IgD-negative memory B cell (primary cell): ENCODE data around the gene PXMP2. TPM values are rescaled to one million over a fixed set of nuclear protein-coding genes. Genes with fewer than 3 reads are reported as not detected.

Source experiments
- H3K27ac Mint-ChIP-seq, 3 donors: one replicate each; pipeline ENCODE4 v1.8.0; 2020 to 2022; ENCODE audit warnings: mild to moderate bottlenecking in 3 of 3, mixed read lengths in 3 of 3, moderate library complexity in 1 of 3
- H3K27me3 Mint-ChIP-seq: one replicate; pipeline ENCODE4 v1.8.0; 2021; ENCODE audit warnings: mixed read lengths
- H3K36me3 Mint-ChIP-seq: one replicate; pipeline ENCODE4 v1.8.0; 2020; ENCODE audit warnings: mild to moderate bottlenecking, mixed read lengths
- H3K4me1 Mint-ChIP-seq, 3 donors: one replicate each; pipeline ENCODE4 v1.8.0; 2020 to 2022; ENCODE audit warnings: mixed read lengths in 3 of 3, mild to moderate bottlenecking in 1 of 3
- H3K4me3 Mint-ChIP-seq, 4 donors: one replicate each; pipeline ENCODE4 v1.8.0; 2020 to 2022; ENCODE audit warnings: mild to moderate bottlenecking in 4 of 4, mixed read lengths in 4 of 4, moderate library complexity in 3 of 4
- H3K9me3 Mint-ChIP-seq, 3 donors: one replicate each; pipeline ENCODE4 v1.8.0; 2020 to 2021; ENCODE audit warnings: mixed read lengths in 3 of 3, mild to moderate bottlenecking in 1 of 3
- polyA plus RNA-seq: library from polyadenylated mRNA; unstranded; fragments of 300-500 nt; fragmentation: Illumina TruSeq; gene quantifications from one replicate; pipeline ENCODE4 v1.2.3, GENCODE V29; 2021

The PXMP2 gene
- polyA plus RNA-seq, 1 donor from 2014 or later: 6.2 TPM

DNA sequence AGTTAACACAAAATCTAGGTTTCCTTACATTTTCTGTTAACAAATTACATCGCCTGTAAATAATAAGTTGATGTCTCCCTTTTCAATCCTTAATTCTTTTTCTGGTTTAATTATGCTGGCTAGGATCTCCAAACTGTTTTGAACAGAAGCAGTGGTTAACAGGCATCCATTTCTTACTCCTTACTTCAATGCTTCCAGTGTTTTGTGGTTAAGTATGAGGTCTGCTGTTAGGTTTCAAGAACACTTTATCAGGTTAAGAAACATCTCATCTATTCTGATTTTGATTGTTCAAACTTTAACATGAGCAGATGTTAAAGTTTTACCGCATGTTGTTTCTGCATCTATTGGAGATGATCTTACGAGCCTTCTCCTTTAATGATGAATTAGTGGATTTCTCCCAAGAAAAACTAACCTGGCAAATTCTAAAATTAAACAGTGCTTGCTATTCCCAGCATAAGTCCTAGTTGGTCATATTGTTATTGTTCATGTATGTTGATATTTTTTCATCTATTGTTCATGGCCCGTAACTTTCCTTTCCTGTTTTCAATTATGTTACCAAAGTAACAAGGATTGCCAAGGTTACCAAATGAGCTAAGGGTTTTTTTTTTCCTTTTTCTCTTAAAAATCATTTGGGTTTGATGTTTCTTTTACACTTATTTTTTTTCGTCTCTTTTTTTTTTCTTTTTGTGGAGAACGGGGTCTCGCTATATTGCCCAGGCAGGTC lies 33.7 kb upstream of the PXMP2 start:
- no peaks in the 10 kb centered on the region for H3K9me3 Mint-ChIP-seq
- H3K4me1 Mint-ChIP-seq: no peaks in the 10 kb centered on the region
- H3K27me3 Mint-ChIP-seq: no peaks in the 10 kb centered on the region
- H3K4me3 Mint-ChIP-seq: no peak overlapping the region
- no peak overlapping the region for H3K27ac Mint-ChIP-seq
- H3K36me3 Mint-ChIP-seq: peaks cover 3% of the 10 kb centered on the region

DNA sequence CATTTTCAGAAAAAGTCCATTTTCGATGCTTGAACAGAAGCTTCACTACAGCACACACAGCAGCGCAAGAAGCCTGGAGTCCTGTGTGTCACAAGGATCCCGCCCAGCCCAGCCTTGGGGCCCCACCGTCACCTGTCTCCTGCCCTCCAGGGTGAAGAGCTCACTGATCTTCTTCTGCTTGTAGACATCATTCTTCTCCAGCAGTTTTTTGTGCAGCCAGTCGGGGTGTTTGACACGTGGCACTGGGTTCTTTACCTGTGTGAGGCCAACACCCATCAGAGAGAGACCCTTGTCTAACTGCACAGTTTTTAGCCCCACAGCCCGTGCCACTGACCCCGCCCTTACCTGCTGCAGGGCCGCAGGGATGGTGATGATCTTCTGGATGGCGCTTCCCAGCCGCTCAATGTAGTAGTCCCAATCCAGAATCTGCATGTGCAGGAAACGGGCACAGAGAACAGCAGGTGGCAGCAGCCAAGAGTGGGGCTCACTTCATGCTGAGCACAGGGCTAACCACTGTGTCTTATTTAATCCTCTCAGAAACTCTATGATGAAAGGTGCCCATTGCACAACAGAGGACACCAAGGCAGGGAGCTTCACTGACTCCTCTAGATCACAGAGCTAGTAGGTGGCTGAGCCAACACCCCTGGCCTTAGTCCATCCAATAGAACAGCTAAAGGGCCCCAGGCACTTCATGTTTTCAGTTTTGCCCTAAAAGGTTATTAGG lies 30.2 kb upstream of the PXMP2 start:
- Mint-ChIP-seq H3K36me3 (peaks cover 5% of the 10 kb centered on the region), H3K27ac (no peak overlapping the region), H3K4me1 (no peaks in the 10 kb centered on the region), H3K4me3 (no peak overlapping the region), H3K27me3 (no peaks in the 10 kb centered on the region), H3K9me3 (no peaks in the 10 kb centered on the region)

DNA sequence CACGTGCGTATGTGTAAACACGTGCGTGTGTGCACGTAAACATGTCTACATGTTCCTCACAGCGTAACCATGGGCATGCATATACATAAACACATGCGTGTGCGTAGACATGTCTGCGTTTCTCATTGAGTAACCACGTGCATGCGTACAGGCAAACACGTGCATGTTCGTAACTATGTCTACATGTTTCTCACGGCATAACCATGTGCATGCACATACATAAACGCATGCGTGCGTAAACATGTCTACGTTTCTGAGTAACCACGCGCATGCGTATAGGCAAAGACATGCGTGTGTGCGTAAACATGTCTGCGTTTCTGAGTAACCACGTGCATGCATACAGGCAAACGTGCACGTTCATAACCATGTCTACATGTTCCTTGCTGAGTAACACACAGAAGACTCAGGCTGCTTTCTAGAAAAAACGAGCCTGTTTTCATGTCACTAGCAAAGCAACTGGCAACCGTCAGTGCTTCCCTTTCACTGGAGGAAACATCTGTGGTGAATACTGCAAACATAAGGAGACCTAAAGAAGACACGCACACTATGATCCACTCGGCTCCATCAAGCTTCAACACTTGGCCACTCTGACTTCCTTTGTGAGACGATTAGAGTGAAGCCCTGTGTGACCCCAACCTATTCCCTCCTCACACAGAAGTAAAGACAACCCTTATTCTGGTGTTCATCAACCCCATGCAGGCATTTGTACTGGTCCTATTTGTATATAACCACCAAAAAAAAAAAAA lies 29.1 kb upstream of the PXMP2 start:
- H3K27me3 Mint-ChIP-seq: no peaks in the 10 kb centered on the region
- H3K36me3 Mint-ChIP-seq: peaks cover 5% of the 10 kb centered on the region
- H3K9me3 Mint-ChIP-seq: no peaks in the 10 kb centered on the region
- H3K4me1 Mint-ChIP-seq: peaks cover 0 to 2% (median 0%) of the 10 kb centered on the region in 3 donors
- no peak overlapping the region for H3K4me3 Mint-ChIP-seq
- H3K27ac Mint-ChIP-seq: no peak overlapping the region

DNA sequence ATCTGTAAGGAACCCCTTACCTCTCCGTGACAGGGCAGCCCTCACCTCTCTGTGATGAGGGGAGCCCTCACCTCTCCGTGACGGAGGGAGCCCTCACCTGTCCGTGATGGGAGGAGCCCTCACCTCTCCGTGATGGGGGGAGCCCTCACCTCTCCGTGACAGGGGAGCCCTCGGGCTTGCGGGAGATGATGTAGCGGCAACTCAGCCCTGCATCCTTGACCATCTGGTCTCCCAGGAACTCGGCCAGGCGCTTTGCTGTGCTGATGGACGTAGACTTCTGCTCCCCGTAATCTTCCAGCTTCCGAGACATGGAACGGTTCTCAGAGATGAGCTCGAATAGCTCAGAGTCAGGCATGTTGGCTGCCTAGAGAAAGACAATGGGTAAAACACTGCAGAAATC lies 28.2 kb upstream of the PXMP2 start:
- no peak overlapping the region for H3K4me3 Mint-ChIP-seq
- peaks cover 5% of the 10 kb centered on the region for H3K36me3 Mint-ChIP-seq
- H3K9me3 Mint-ChIP-seq: no peaks in the 10 kb centered on the region
- no peak overlapping the region for H3K27ac Mint-ChIP-seq
- no peaks in the 10 kb centered on the region for H3K27me3 Mint-ChIP-seq
- H3K4me1 Mint-ChIP-seq: peaks cover 0 to 2% (median 0%) of the 10 kb centered on the region in 3 donors

DNA sequence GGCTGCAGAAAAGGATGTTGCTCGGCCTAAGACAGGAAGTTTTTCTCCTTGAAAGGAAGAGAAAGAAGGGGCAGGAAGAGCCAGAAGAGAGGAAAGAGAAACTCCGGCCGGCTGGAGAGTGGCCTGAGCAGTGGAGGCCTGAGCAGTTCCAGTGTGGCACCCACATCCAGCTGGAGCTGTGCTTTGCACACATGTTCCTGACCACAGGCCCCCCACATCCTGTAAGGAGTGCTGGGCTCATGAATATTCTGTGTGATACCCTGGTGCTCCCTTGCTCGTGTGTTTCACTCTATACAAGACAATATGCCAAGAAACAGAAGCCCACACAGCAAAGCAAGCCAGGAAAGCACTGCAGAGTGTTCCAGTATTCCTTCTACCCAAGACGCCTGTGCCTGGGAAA lies 27.3 kb upstream of the PXMP2 start:
- no peaks in the 10 kb centered on the region for H3K27me3 Mint-ChIP-seq
- H3K36me3 Mint-ChIP-seq: peaks cover 7% of the 10 kb centered on the region

DNA sequence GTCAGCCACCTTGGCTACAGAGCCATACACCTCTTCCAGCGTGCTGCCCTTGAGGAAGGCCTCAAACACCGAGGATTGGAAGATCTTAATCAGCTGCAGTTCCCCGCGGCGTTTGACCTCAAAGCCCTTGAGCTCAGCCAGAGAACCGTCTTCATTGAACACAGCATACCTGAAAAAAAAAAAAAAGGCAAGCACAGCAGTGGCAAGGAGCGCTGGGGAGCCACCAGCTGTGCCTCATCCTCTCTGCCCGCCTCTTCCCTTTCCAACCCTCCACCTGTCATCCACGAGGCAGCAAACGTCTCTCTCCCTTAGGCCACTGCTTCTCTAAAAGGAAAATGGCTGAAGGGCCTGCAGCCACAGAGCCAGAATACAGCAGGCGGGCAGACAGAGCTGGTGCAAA lies 26.4 kb upstream of the PXMP2 start:
- Mint-ChIP-seq H3K27me3 (no peaks in the 10 kb centered on the region), H3K4me3 (no peak overlapping the region), H3K4me1 (peaks cover 0 to 2% (median 0%) of the 10 kb centered on the region in 3 donors), H3K36me3 (peaks cover 10% of the 10 kb centered on the region), H3K27ac (no peak overlapping the region), H3K9me3 (no peaks in the 10 kb centered on the region)

More for the DNA sequence above, 27.3 kb upstream of the PXMP2 start:
- Mint-ChIP-seq H3K4me1 (peaks cover 0 to 2% (median 0%) of the 10 kb centered on the region in 3 donors), H3K4me3 (no peak overlapping the region), H3K27ac (no peak overlapping the region), H3K9me3 (no peaks in the 10 kb centered on the region)

DNA sequence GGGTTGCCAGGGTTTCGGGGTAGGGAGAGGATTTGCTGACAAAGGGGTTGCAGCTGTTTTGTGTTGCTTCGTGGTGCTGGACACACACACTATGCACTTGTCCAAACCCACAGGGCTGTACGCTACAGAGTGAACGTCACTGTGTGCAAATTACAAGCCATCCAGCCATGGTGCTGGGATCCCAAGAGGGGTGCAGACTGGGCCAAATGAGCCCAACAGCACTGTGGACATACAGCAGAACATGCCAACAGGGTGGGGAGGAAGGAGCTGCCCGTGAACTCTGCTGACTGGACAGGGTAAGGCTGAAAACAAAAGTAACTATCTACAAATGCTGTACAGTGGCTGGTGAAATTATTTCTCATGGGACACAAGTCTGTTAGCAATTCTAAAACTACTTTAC lies 25.4 kb upstream of the PXMP2 start:
- H3K36me3 Mint-ChIP-seq: peaks cover 13% of the 10 kb centered on the region
- H3K27ac Mint-ChIP-seq: no peak overlapping the region
- no peak overlapping the region for H3K4me3 Mint-ChIP-seq
- H3K9me3 Mint-ChIP-seq: no peaks in the 10 kb centered on the region
- H3K27me3 Mint-ChIP-seq: no peaks in the 10 kb centered on the region
- peaks cover 0 to 2% (median 0%) of the 10 kb centered on the region in 3 donors for H3K4me1 Mint-ChIP-seq

DNA sequence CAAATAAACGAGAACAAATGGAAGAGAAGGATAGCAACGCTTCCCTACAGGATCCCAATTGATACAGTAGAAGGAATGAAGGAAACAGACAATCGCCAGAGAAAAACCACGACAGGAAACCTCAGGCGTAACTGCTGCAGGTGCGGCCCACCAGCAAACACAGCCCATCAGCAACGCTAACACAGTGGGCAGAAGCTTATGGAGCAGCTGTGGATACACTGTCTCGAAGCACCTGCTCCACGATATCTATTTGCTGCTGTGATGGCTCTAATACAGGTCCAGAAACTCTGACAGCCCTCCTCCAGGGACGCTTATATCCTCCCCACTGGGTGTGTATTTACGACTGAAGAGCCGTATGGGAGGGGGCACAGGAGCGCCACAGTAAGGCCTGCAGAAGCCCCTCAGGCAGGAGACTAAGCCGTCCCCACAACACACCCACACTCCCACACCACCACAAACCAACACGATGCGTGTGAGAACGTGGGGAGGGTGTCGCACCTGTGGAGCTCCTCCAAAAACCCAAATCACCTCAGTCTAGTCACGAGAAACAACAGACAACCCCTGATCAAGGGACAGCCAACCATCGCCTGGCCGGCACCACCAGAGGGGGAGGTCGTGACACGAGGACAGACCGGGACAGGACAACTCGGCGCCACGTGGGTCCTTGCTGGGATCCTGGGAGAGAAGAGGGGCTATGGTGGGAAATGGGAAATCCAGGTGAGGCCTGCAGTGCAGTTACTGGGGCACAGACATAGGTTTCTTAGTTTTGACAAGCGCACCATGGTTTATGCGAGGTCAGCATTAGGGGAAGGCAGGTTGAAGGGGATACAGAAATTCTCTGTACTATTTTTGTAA lies 24.3 kb upstream of the PXMP2 start:
- Mint-ChIP-seq H3K4me3 (peak overlapping the region in 1 of 4 donors; percentile 12), H3K4me1 (peaks cover 0 to 2% (median 0%) of the 10 kb centered on the region in 3 donors), H3K36me3 (peaks cover 17% of the 10 kb centered on the region), H3K9me3 (no peaks in the 10 kb centered on the region), H3K27ac (peak overlapping the region in 1 of 3 donors; percentile 82), H3K27me3 (no peaks in the 10 kb centered on the region)

DNA sequence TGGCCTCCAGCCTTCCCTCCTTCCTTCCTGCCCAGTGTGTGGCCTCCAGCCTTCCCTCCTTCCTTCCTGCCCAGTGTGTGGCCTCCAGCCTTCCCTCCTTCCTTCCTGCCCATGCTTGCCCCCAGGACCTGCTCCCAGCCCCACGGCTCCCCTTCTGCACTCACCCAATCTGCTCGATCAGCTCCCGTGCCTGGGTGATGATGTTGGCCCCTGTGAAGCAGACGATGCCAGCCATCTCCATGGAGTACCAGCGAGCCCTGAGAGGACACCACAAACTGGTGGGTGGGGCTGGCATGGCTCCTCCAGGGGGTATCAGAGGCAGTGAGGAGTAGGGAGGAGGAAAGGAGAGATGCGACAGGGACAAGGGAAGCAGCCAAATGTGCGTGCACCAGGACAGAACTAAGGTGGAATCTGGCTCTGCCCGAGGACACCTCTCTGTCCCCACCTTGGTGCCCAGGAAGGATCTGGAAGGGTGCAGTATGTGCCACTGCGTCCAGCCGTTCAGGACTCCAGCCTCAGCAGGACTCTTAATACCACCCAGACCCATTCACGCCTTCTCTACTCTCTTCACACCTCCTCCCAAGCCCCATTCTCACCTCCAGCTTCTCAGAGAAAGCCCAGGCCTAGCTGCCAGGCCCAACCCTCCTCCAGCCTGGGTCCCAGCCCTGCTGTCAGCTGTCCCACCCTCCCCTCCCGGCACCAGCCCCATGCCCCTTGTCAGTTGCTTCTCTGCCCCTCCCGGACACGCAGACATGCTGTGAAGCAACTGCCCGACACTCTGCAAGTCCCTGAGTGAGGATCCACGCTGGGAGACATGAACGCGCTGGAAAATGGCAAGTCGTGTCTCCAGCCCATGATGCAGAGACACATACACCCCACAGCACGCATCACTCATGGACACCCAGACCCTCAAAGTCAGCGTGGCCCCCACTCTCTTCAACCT lies 22.9 kb upstream of the PXMP2 start:
- Mint-ChIP-seq H3K27me3 (no peaks in the 10 kb centered on the region), H3K36me3 (peaks cover 17% of the 10 kb centered on the region), H3K9me3 (no peaks in the 10 kb centered on the region), H3K27ac (no peak overlapping the region), H3K4me3 (no peak overlapping the region), H3K4me1 (peaks cover 0 to 2% (median 0%) of the 10 kb centered on the region in 3 donors)

DNA sequence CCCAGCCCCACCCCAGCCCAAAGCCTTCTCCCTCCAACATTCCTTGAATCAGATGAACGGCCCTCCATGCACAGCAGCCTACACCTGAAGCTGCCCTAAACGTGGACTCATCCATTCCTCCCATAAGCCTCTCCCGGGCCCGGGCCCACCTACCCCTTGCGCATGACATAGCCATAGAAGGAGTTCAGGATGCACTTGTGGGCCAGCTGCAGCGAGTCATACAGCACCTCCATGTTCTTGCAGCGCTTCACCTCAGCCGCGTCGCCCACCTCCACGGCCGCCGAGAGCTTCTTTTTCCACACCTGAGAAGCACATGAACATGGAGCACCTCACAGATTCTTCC lies 22.3 kb upstream of the PXMP2 start:
- Mint-ChIP-seq H3K27me3 (no peaks in the 10 kb centered on the region), H3K9me3 (no peaks in the 10 kb centered on the region), H3K4me3 (no peak overlapping the region), H3K36me3 (peaks cover 17% of the 10 kb centered on the region), H3K27ac (no peak overlapping the region), H3K4me1 (peaks cover 0 to 2% (median 0%) of the 10 kb centered on the region in 3 donors)

DNA sequence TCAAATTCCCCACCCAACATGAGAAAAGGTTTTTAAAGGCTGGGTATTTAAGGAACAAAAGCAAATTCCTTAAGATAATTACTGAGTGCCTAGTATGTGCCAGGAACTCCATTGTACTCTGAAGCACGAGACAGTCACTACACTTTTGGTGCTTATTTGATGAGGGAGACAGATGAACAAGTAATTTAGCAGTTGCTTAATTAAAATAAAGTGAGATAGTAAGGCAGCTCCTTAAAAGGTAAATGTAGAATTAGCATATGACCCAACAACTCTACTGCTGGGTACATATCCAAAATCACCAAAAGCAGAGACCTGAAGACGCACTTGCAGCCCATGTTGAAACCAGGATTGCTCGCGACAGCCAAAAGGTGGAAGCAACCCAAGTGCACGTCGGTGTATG lies 21.6 kb upstream of the PXMP2 start:
- Mint-ChIP-seq H3K27ac (no peak overlapping the region), H3K4me3 (no peak overlapping the region), H3K9me3 (no peaks in the 10 kb centered on the region), H3K4me1 (peaks cover 0 to 2% (median 0%) of the 10 kb centered on the region in 3 donors), H3K27me3 (no peaks in the 10 kb centered on the region), H3K36me3 (peaks cover 17% of the 10 kb centered on the region)

DNA sequence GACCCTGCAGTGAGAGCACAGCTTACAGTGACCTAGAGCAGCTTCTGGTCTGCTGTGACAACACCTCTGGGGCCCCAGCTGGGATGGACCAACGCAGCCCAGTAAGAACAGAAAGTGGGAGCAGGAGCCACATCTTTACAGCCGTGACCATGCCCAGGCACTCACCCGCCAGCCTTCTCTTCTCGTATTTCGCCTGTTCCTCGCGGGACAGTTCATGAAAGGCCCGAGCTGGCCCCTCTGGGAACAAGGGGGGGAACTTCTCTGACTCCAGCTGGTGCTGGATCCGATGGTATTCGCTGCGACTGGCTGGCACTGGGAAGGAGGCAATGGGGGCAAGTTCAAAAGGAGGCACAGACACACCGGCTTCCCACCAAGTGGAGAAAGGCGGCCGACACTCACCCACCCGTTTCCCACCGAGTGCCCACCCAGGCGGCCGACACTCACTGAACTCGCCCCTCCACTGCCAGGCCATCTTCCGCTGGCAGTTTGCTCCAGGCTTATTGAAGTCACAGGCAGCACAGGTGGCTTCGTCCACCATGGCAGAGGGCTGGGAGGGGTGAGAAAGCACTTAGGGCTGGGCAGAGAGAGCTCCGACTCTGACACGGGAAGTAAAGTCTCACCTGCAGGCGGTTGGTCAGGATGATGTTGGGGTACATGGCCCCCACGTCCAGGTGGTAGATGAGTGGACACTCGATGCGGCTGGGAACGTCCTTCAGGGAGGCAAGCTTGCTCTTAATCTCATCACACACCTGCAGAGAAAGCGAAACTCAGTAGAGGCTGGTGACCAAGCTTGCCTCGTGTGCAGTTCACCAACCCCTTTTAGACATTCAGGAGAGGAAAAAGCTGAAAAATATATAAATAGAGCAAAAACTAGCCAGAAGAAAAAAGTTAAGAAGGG lies 18.9 kb upstream of the PXMP2 start:
- H3K27me3 Mint-ChIP-seq: no peaks in the 10 kb centered on the region

More for the DNA sequence above, 18.9 kb upstream of the PXMP2 start:
- peaks cover 17% of the 10 kb centered on the region for H3K36me3 Mint-ChIP-seq
- peaks cover 0 to 2% (median 0%) of the 10 kb centered on the region in 3 donors for H3K4me1 Mint-ChIP-seq
- H3K9me3 Mint-ChIP-seq: no peaks in the 10 kb centered on the region
- H3K4me3 Mint-ChIP-seq: no peak overlapping the region
- peak overlapping the region in 1 of 3 donors; percentile 23 for H3K27ac Mint-ChIP-seq
